CD4-positive, alpha-beta T cell (primary cell): Measurements from ENCODE around the gene TBCC. TPM values are rescaled to one million over a fixed set of nuclear protein-coding genes. Genes with fewer than 3 reads are reported as not detected.

Experiments used
- ATAC-seq: fragments of 200-7000 bp; cut with Tn5 transposase; one replicate; pipeline ENCODE4 v1.10.0; 2022; ENCODE audit warnings: mild to moderate bottlenecking; ENCODE audit not compliant: poor library complexity
- CTCF ChIA-PET: fragments of 350-600 bp; sonication (Branson Sonifier 250); formaldehyde crosslinking; loops from one replicate; lab custom pipeline; 2021; ENCODE audit warnings: antibody characterized with exemption, inconsistent platforms; lab: Charles Lee
- POLR2A ChIA-PET: fragments of 350-600 bp; sonication (Branson Sonifier 250); formaldehyde crosslinking; loops from one replicate; lab custom pipeline; 2021; ENCODE audit warnings: antibody characterized with exemption, inconsistent platforms; lab: Charles Lee
- DNase-seq, 14 experiments: peaks; one replicate each; pipeline ENCODE4 v3.0.0-alpha.2; 2013 to 2020; ENCODE audit warnings: mixed read lengths in 2 of 14
- H3K27ac ChIP-seq, 2 donors: one replicate each; pipeline versions ENCODE4 v1.5.1 to v1.7.0; 2013; ENCODE audit warnings: low read length in 2 of 2, low read depth in 1 of 2, mild to moderate bottlenecking in 1 of 2
- H3K27me3 ChIP-seq, 2 experiments: 1 replicate in 1 of 2; 2 replicates in 1 of 2; pipeline versions ENCODE4 v1.6.1 to v1.7.0; 2013; ENCODE audit warnings: low read length in 2 of 2, control low read depth in 1 of 2, mild to moderate bottlenecking in 1 of 2, moderate library complexity in 1 of 2; ENCODE audit not compliant: insufficient read depth in 2 of 2, control insufficient read depth in 1 of 2
- H3K36me3 ChIP-seq: one replicate; pipeline ENCODE4 v1.6.1; 2013; ENCODE audit warnings: low read length, control low read depth; ENCODE audit not compliant: insufficient read depth
- H3K4me1 ChIP-seq: one replicate; pipeline ENCODE4 v1.6.1; 2013; ENCODE audit warnings: low read length, control low read depth; ENCODE audit not compliant: insufficient read depth
- H3K4me3 ChIP-seq: one replicate; pipeline ENCODE4 v1.5.1; 2013; ENCODE audit warnings: mild to moderate bottlenecking, low read length, moderate library complexity
- H3K9me3 ChIP-seq, 2 experiments: 1 replicate in 1 of 2; 2 replicates in 1 of 2; pipeline versions ENCODE4 v1.6.1 to v1.7.0; 2013; ENCODE audit warnings: low read length in 2 of 2, mild to moderate bottlenecking in 2 of 2, control low read depth in 1 of 2, moderate library complexity in 1 of 2; ENCODE audit not compliant: control insufficient read depth in 1 of 2, insufficient read depth in 1 of 2
- H3K27ac Mint-ChIP-seq: one replicate; pipeline ENCODE4 v1.8.0; 2020; ENCODE audit warnings: mixed read lengths
- H3K27me3 Mint-ChIP-seq: one replicate; pipeline ENCODE4 v1.8.0; 2021; ENCODE audit warnings: mixed read lengths
- H3K36me3 Mint-ChIP-seq: one replicate; pipeline ENCODE4 v1.8.0; 2021; ENCODE audit warnings: low read depth, mixed read lengths
- H3K4me1 Mint-ChIP-seq: one replicate; pipeline ENCODE4 v1.8.0; 2021; ENCODE audit warnings: low read depth, mixed read lengths
- H3K4me3 Mint-ChIP-seq: one replicate; pipeline ENCODE4 v1.8.0; 2020; ENCODE audit warnings: mild to moderate bottlenecking, mixed read lengths
- H3K9me3 Mint-ChIP-seq: one replicate; pipeline ENCODE4 v1.8.0; 2020; ENCODE audit warnings: mixed read lengths
- CTCF ChIP-seq: fragments of 200-600 bp; IDR thresholded peaks from one replicate; pipeline ENCODE4 v1.8.0; 2022; ENCODE audit warnings: antibody characterized with exemption, mild to moderate bottlenecking
- intact Hi-C, 2 experiments: fragments of 100-400 bp; cut with DNase I in 1 of 2; cut with micrococcal nuclease in 1 of 2; formaldehyde crosslinking; loops; one replicate each; pipeline versions ENCODE4 v1.15.1 to v1.9.0; 2023 to 2025; cut with DNase I, micrococcal nuclease
- total RNA-seq, 174 experiments: library from RNA in 2 of 174; stranded (reverse) in 2 of 174; gene quantifications; one replicate each; pipeline ENCODE4 v1.2.3 and lab custom pipeline; 2021 to 2026

Gene TBCC
- total RNA-seq, 2 experiments from 2014 or later: 67.3 to 68.3 TPM

- Mint-ChIP-seq H3K4me1 (peaks cover 57% of the 10 kb centered on the region), H3K4me3 (no peak overlapping the region), H3K27ac (peak overlapping the region; percentile 24), H3K9me3 (no peaks in the 10 kb centered on the region), H3K36me3 (peaks cover 38% of the 10 kb centered on the region), H3K27me3 (no peaks in the 10 kb centered on the region)
- POLR2A ChIA-PET: interaction anchor here (3.1 to 8.6 kb wide), 3 partner anchors 12 to 24 kb away, joined by 16 to 61 read pairs (median 46); partner anchors contain the start of genes BICRAL and TBCC
- no peak for DNase-seq
- H3K27me3 ChIP-seq: no peaks in the 10 kb centered on the region
- no peaks in the 10 kb centered on the region for H3K9me3 ChIP-seq
- no peak overlapping the region for H3K27ac ChIP-seq
- intact Hi-C loops: no loop called here
- no peak for ATAC-seq
- TF ChIP-seq CTCF: no peak
- H3K36me3 ChIP-seq: peaks cover 23% of the 10 kb centered on the region
- H3K4me1 ChIP-seq: peaks cover 4% of the 10 kb centered on the region
- CTCF ChIA-PET: interaction anchor here (1.3 to 2.0 kb wide), 2 partner anchors 11 kb away, joined by 3 to 5 read pairs; no protein-coding TSS in a partner anchor
- no peak overlapping the region for H3K4me3 ChIP-seq
Observed at GRCh38 chr6:42758756-42759430, 13.0 kb upstream of the TBCC start.

GRCh38 chr6:42756722-42757121 lies 10.8 kb upstream of the TBCC start:
- TF ChIP-seq CTCF: no peak
- no peak for DNase-seq
- Mint-ChIP-seq H3K4me1 (peaks cover 57% of the 10 kb centered on the region), H3K27ac (no peak overlapping the region), H3K36me3 (peaks cover 35% of the 10 kb centered on the region), H3K4me3 (no peak overlapping the region), H3K27me3 (no peaks in the 10 kb centered on the region), H3K9me3 (no peaks in the 10 kb centered on the region)
- no peak overlapping the region for H3K27ac ChIP-seq
- H3K27me3 ChIP-seq: no peaks in the 10 kb centered on the region
- ChIA-PET CTCF (interaction anchor here (1.3 kb wide), 1 partner anchor 9 kb away, joined by 3 read pairs; no protein-coding TSS in a partner anchor), POLR2A (interaction anchor here (0.6 to 6.6 kb wide), 4 partner anchors 10 to 144 kb away, joined by 3 to 46 read pairs (median 8); partner anchors contain the start of gene TBCC)
- no peak overlapping the region for H3K4me3 ChIP-seq
- intact Hi-C loops: no loop called here
- H3K36me3 ChIP-seq: peaks cover 23% of the 10 kb centered on the region
- no peaks in the 10 kb centered on the region for H3K9me3 ChIP-seq
- H3K4me1 ChIP-seq: peaks cover 7% of the 10 kb centered on the region
- no peak for ATAC-seq

- ChIA-PET POLR2A (interaction anchor here (1.3 to 2.4 kb wide), 4 partner anchors 9 to 28 kb away, joined by 4 to 14 read pairs (median 6); partner anchors contain the start of gene TBCC), CTCF (interaction anchor here (1.0 kb wide), 1 partner anchor 9 kb away, joined by 3 read pairs; the partner anchor contains the start of gene TBCC)
- no peaks in the 10 kb centered on the region for H3K9me3 Mint-ChIP-seq
- H3K27me3 Mint-ChIP-seq: no peaks in the 10 kb centered on the region
- no peaks in the 10 kb centered on the region for H3K27me3 ChIP-seq
- H3K4me3 Mint-ChIP-seq: no peak overlapping the region
- H3K4me1 Mint-ChIP-seq: peaks cover 61% of the 10 kb centered on the region
- TF ChIP-seq CTCF: no peak
- H3K36me3 ChIP-seq: peaks cover 15% of the 10 kb centered on the region
- H3K9me3 ChIP-seq: no peaks in the 10 kb centered on the region
- peaks cover 9% of the 10 kb centered on the region for H3K4me1 ChIP-seq
- no peak overlapping the region for H3K27ac Mint-ChIP-seq
- H3K27ac ChIP-seq: no peak overlapping the region
- no peak for DNase-seq
- no peak overlapping the region for H3K4me3 ChIP-seq
- ATAC-seq: no peak
- intact Hi-C loops: no loop called here
- H3K36me3 Mint-ChIP-seq: peaks cover 34% of the 10 kb centered on the region
Observed at GRCh38 chr6:42754759-42755158, 8.9 kb upstream of the TBCC start.
